ENCODE results near the gene BTBD6. TPM values are rescaled to one million over a fixed set of nuclear protein-coding genes. Genes with fewer than 3 reads are reported as not detected.

Gene BTBD6
- total and polyA plus RNA-seq, 2 of the 8 experiments (the other 6 are each of a cell fraction or from before 2014, with no cell fraction given) = 10.1 to 10.2 TPM

DNA sequence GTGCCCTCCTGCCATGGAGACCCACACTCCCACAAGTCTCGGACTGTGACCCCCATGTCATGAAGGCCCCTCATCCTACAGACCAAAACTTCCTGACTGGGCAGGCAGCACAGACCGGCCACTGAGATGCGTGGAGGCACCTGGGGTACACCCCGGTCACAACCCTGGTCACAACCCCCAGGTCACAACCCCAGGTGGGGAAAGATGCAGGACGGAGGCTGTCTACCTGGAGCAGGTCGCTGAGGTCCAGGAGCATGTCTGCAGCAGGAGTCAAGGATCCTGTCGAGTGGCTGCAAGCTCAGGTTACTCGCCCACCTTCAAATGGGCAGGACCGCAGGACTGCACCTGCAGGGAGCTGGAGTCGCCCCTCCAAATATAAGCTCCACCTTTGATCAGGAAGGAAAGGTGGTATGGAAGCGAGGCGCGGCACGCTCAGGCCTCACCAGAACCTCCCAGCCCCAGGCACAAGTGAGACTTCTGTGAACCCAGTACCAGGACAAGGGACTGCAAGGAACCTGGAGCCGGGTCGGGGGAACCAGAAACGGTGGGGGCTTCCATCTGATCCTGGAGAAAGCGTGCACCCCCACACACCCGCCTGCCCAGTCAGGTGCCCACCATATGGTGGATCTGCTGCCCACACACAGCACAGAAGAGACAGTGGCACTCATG is 8.1 kb downstream of the BTBD6 start (continued):
- no peak for TF ChIP-seq CHD1 (IDR thresholded peaks at IDR 0.05; ENCODE audit: low read depth, low read length)
- no peak for TF ChIP-seq EZH2 (IDR thresholded peaks at IDR 0.05; ENCODE audit: low read depth, low read length, severe bottlenecking)
- no peak for TF ChIP-seq JUND (IDR thresholded peaks at IDR 0.05; ENCODE audit: low read length)
- no peak for TF ChIP-seq KDM5A (IDR thresholded peaks at IDR 0.05; ENCODE audit: low read length)
- TF ChIP-seq CHD2 (IDR thresholded peaks at IDR 0.05; ENCODE audit: low read length) = no peak
- TF ChIP-seq CEBPB (IDR thresholded peaks at IDR 0.05; ENCODE audit: low read depth, low read length) = no peak
- no peak for TF ChIP-seq CREB1 (IDR thresholded peaks at IDR 0.05)
- TF ChIP-seq SAP30 (IDR thresholded peaks at IDR 0.05; ENCODE audit: insufficient read depth, insufficient replicate concordance, low read length) = no peak

Measured in H1 (cell line).